Endothelial cell of umbilical vein (primary cell): ENCODE results near the gene CDK12. TPM values are rescaled to one million over a fixed set of nuclear protein-coding genes. Genes with fewer than 3 reads are reported as not detected.

Source experiments
- BruUV-seq: library from RNA; stranded (reverse); fragments of 400-500 nt; replicated peaks from 2 replicates; lab custom pipeline; 2021; lab: Mats Ljungman, UMichigan
- CTCF ChIA-PET: fragments of 300-600, 350-600 bp; sonication (Branson Sonifier 250); formaldehyde crosslinking; loops from one replicate; lab custom pipeline; 2021; ENCODE audit warnings: antibody characterized with exemption, inconsistent platforms; lab: Charles Lee
- POLR2A ChIA-PET: fragments of 300-600, 350-600 bp; sonication (Branson Sonifier 250); formaldehyde crosslinking; loops from one replicate; lab custom pipeline; 2021; ENCODE audit warnings: antibody characterized with exemption, inconsistent platforms; lab: Charles Lee
- DNase-seq: peaks from one replicate; pipeline ENCODE4 v3.0.0-alpha.2; 2011; ENCODE audit warnings: low read depth, low spot score
- FAIRE-seq: peaks from 2 replicates; lab custom pipeline; 2011; peaks lifted over from hg19 to GRCh38; lab: Jason Lieb, UNC
- H2AFZ ChIP-seq: 2 replicates; pipeline ENCODE4 v1.6.0; 2012; ENCODE audit warnings: low read depth, low read length, control low read depth, inconsistent platforms
- H3K27ac ChIP-seq: 2 replicates; pipeline ENCODE4 v1.5.1; 2011; ENCODE audit warnings: low read depth, mild to moderate bottlenecking, control low read depth, low read length, moderate library complexity; ENCODE audit not compliant: insufficient read depth
- H3K27me3 ChIP-seq, 2 experiments: 2 replicates each; pipeline versions ENCODE4 v1.6.0 to v1.6.1; 2011; ENCODE audit warnings: low read length in 2 of 2, mixed read lengths in 1 of 2; ENCODE audit not compliant: control insufficient read depth in 2 of 2, insufficient read depth in 2 of 2
- H3K36me3 ChIP-seq, 2 experiments: 2 replicates in 1 of 2; 3 replicates in 1 of 2; pipeline ENCODE4 v1.5.1; 2011; ENCODE audit warnings: low read length in 2 of 2, mild to moderate bottlenecking in 1 of 2, moderate library complexity in 1 of 2; ENCODE audit not compliant: control insufficient read depth in 2 of 2, insufficient read depth in 2 of 2; ENCODE audit errors: extremely low read depth in 1 of 2
- H3K4me1 ChIP-seq: 3 replicates; pipeline ENCODE4 v1.5.1; 2011; ENCODE audit warnings: mild to moderate bottlenecking, low read length; ENCODE audit not compliant: control insufficient read depth, insufficient read depth; ENCODE audit errors: extremely low read depth
- H3K4me2 ChIP-seq: 2 replicates; pipeline ENCODE4 v1.6.1; 2011; ENCODE audit warnings: low read length, control low read depth, mixed read lengths; ENCODE audit not compliant: insufficient read depth
- H3K4me3 ChIP-seq, 3 experiments: fragments of 200-600 bp in 1 of 3; sonication (generic), shearing (Covaris generic) in 1 of 3; replicated peaks in 1 of 3; 2 replicates each; pipeline ENCODE4 v1.5.1; 2011 to 2016; ENCODE audit warnings: control low read depth in 3 of 3, low read length in 3 of 3, mild to moderate bottlenecking in 2 of 3, inconsistent platforms in 1 of 3, low read depth in 1 of 3, moderate library complexity in 1 of 3; ENCODE audit not compliant: insufficient read depth in 1 of 3
- H3K79me2 ChIP-seq: 2 replicates; pipeline ENCODE4 v1.6.0; 2012; ENCODE audit warnings: low read length, inconsistent platforms; ENCODE audit not compliant: control insufficient read depth, insufficient read depth
- H3K9ac ChIP-seq: replicated peaks from 2 replicates; pipeline ENCODE3; 2011; ENCODE audit warnings: low read length, control low read depth; ENCODE audit not compliant: insufficient read depth; ENCODE audit errors: extremely low read depth
- H3K9me1 ChIP-seq: replicated peaks from 3 replicates; pipeline ENCODE4 v1.6.0; 2011; ENCODE audit warnings: mild to moderate bottlenecking, low read length; ENCODE audit not compliant: control insufficient read depth, insufficient read depth; ENCODE audit errors: extremely low read depth
- H3K9me3 ChIP-seq: replicated peaks from 2 replicates; pipeline ENCODE4 v1.5.1; 2012; ENCODE audit warnings: low read length, inconsistent platforms; ENCODE audit not compliant: control insufficient read depth, insufficient read depth
- H4K20me1 ChIP-seq: replicated peaks from 2 replicates; pipeline ENCODE3; 2011; ENCODE audit warnings: mild to moderate bottlenecking, low read length; ENCODE audit not compliant: control insufficient read depth, insufficient read depth; ENCODE audit errors: extremely low read depth
- CTCF ChIP-seq, 2 donors: IDR thresholded peaks; 1 replicate in 1 of 2; 2 replicates in 1 of 2; pipeline ENCODE4 v1.5.1; 2011; ENCODE audit warnings: low read length in 2 of 2, mild to moderate bottlenecking in 2 of 2, moderate library complexity in 2 of 2, control low read depth in 1 of 2, inconsistent platforms in 1 of 2, low read depth in 1 of 2; ENCODE audit not compliant: insufficient read depth in 1 of 2; ENCODE audit errors: extremely low read depth in 1 of 2
- EZH2 ChIP-seq: IDR thresholded peaks from 2 replicates; pipeline ENCODE4 v1.6.1; 2012; ENCODE audit warnings: borderline replicate concordance, low read depth, mild to moderate bottlenecking, moderate library complexity, low read length, inconsistent platforms; ENCODE audit not compliant: severe bottlenecking
- FOS ChIP-seq: IDR thresholded peaks from 2 replicates; pipeline ENCODE4 v1.6.1; 2011; ENCODE audit warnings: mild to moderate bottlenecking, low read length, moderate library complexity, borderline replicate concordance; ENCODE audit not compliant: insufficient read depth
- GATA2 ChIP-seq: IDR thresholded peaks from 2 replicates; pipeline ENCODE4 v1.7.0; 2011; ENCODE audit warnings: low read depth, mild to moderate bottlenecking, moderate library complexity, mixed read lengths, low read length; ENCODE audit not compliant: insufficient read length, insufficient read depth
- JUN ChIP-seq: IDR thresholded peaks from 2 replicates; pipeline ENCODE4 v1.6.1; 2011; ENCODE audit warnings: borderline replicate concordance, low read depth; ENCODE audit not compliant: insufficient read length, insufficient read depth
- MAX ChIP-seq: IDR thresholded peaks from 2 replicates; pipeline ENCODE4 v1.6.1; 2011; ENCODE audit not compliant: insufficient read depth, insufficient read length
- MYC ChIP-seq: IDR thresholded peaks from one replicate; pipeline ENCODE4 v1.6.1; 2011; ENCODE audit warnings: mild to moderate bottlenecking, low read depth, low read length
- POLR2A ChIP-seq: IDR thresholded peaks from 2 replicates; pipeline ENCODE4 v1.6.1; 2012; ENCODE audit warnings: low read depth, mild to moderate bottlenecking, control low read depth, low read length
- POLR2AphosphoS5 ChIP-seq: IDR thresholded peaks from 2 replicates; pipeline ENCODE4 v1.6.1; 2012; ENCODE audit warnings: low read depth, mild to moderate bottlenecking, control low read depth, low read length, moderate library complexity; ENCODE audit not compliant: insufficient read depth
- dilution Hi-C: fragments of 300-500 bp; cut with MboI; formaldehyde crosslinking; loops from one replicate; pipeline ENCODE4 v1.15.0; 2019; ENCODE audit warnings: low sequenced_read_pairs; ENCODE audit not compliant: extremely low pct_ligation_motif_present
- intact Hi-C: fragments of 100-400 bp; cut with micrococcal nuclease; formaldehyde crosslinking; loops from one replicate; pipeline ENCODE4 v1.10.0; 2022
- polyA plus RNA-seq, 4 experiments: library from polyadenylated mRNA; depleted of rRNA in 3 of 4; stranded (reverse) in 3 of 4; unstranded in 1 of 4; fragments of >200 nt; gene quantifications; 2 replicates each; pipeline versions ENCODE4 v1.2.1 to v1.2.3, GENCODE V29; 2011 to 2012; ENCODE audit warnings: missing spikeins in 1 of 4
- total RNA-seq: library from RNA; stranded (reverse); gene quantifications from 2 replicates; pipeline ENCODE4 v1.2.3, GENCODE V29; 2021

Gene CDK12
- total and polyA plus RNA-seq, 2 donors (not counting 3 experiments of a cell fraction or from before 2014, with no cell fraction given), result 14.2 to 55.4 TPM

- Histone ChIP-seq H3K4me3 (no peak overlapping the region), H3K4me2 (no peak overlapping the region), H4K20me1 (no peaks in the 10 kb centered on the region), H3K9me3 (no peaks in the 10 kb centered on the region), H3K36me3 (peaks cover 8 to 15% of the 10 kb centered on the region in 2 experiments), H3K27me3 (no peaks in the 10 kb centered on the region), H3K9ac (no peak overlapping the region), H3K27ac (no peak overlapping the region), H3K9me1 (no peaks in the 10 kb centered on the region), H3K4me1 (no peaks in the 10 kb centered on the region), H2AFZ (no peak overlapping the region), H3K79me2 (peaks cover 12% of the 10 kb centered on the region)
- BruUV-seq, result no TSS peak
- dilution Hi-C loops (no loop called here), intact Hi-C loops (no loop called here)
- no peak for DNase-seq
- CTCF ChIA-PET, result no interaction called here
- FAIRE-seq, result no peak
- POLR2A ChIA-PET, result no interaction called here
- TF ChIP-seq MAX, result no peak
Observed at GRCh38 chr17:39443326-39443725, 18.0 kb upstream of the CDK12 start.

- H3K79me2 ChIP-seq, result peaks cover 35% of the 10 kb centered on the region
- intact Hi-C loops, result no loop called here
- H3K27ac ChIP-seq, result no peak overlapping the region
- BruUV-seq, result no TSS peak
- FAIRE-seq, result no peak
- H3K9ac ChIP-seq, result no peak overlapping the region
- no peak for TF ChIP-seq MYC
- no peak for TF ChIP-seq CTCF (IDR thresholded peaks at IDR 0.05; ENCODE audit: extremely low read depth in 1 of 2, insufficient read depth in 1 of 2, low read depth in 1 of 2, low read length in 2 of 2)
- TF ChIP-seq POLR2A, result no peak
- TF ChIP-seq POLR2AphosphoS5, result no peak
- TF ChIP-seq EZH2, result no peak
- TF ChIP-seq FOS, result no peak
- no peak for TF ChIP-seq GATA2
- no peak for TF ChIP-seq JUN
- TF ChIP-seq MAX, result no peak
- ChIA-PET CTCF (no interaction called here), POLR2A (no interaction called here)
- H3K9me3 ChIP-seq, result no peaks in the 10 kb centered on the region
- no peak overlapping the region for H3K4me3 ChIP-seq
- H3K4me1 ChIP-seq, result peaks cover 12% of the 10 kb centered on the region
- H3K36me3 ChIP-seq, result peaks cover 7 to 8% of the 10 kb centered on the region in 2 experiments
- dilution Hi-C loops, result no loop called here
- no peak overlapping the region for H3K4me2 ChIP-seq
- no peaks in the 10 kb centered on the region for H3K27me3 ChIP-seq
- no peaks in the 10 kb centered on the region for H3K9me1 ChIP-seq
- H2AFZ ChIP-seq, result no peak overlapping the region
- no peak for DNase-seq
- H4K20me1 ChIP-seq, result no peaks in the 10 kb centered on the region
Observed at GRCh38 chr17:39447561-39447960, 13.7 kb upstream of the CDK12 start.
